HEK293T (cell line): ENCODE results near the gene RELB.
A peak's percentile ranks its signal among the peaks of the same experiment; 100 is the strongest.

ENCODE experiments used
- CTCF ChIA-PET: fragments of 350-600 bp; formaldehyde crosslinking; extraction: SDS; loops from one replicate; lab custom pipeline; 2021; ENCODE audit warnings: antibody characterized with exemption, inconsistent platforms; lab: Yijun Ruan, JAX
- POLR2A ChIA-PET: fragments of 350-600 bp; formaldehyde crosslinking; extraction: SDS; loops from one replicate; lab custom pipeline; 2020; ENCODE audit warnings: antibody characterized with exemption, inconsistent platforms; lab: Yijun Ruan, JAX
- DNase-seq: peaks from one replicate; pipeline ENCODE4 v3.0.0; 2012; ENCODE audit warnings: mixed read lengths; ENCODE audit errors: extremely low spot score
- ARNT ChIP-seq: fragments of 450-650 bp; IDR thresholded peaks from 2 replicates; pipeline ENCODE4 v1.6.1; 2017; ENCODE audit warnings: mild to moderate bottlenecking
- BHLHE40 ChIP-seq: fragments of 450-650 bp; IDR thresholded peaks from 2 replicates; pipeline ENCODE4 v1.6.1; 2016; ENCODE audit warnings: mild to moderate bottlenecking, moderate library complexity, borderline replicate concordance
- CTBP1 ChIP-seq: fragments of 450-650 bp; IDR thresholded peaks from 2 replicates; pipeline ENCODE4 v1.6.1; 2016; ENCODE audit warnings: borderline replicate concordance
- ELF4 ChIP-seq: fragments of 450-650 bp; IDR thresholded peaks from 2 replicates; pipeline ENCODE4 v1.6.1; 2017; ENCODE audit warnings: antibody characterized with exemption
- FOXA1 ChIP-seq: fragments of 450-650 bp; IDR thresholded peaks from 2 replicates; pipeline ENCODE4 v1.6.1; 2016; ENCODE audit warnings: mild to moderate bottlenecking
- FOXK2 ChIP-seq: fragments of 450-650 bp; IDR thresholded peaks from 2 replicates; pipeline ENCODE4 v1.6.1; 2016; ENCODE audit warnings: mild to moderate bottlenecking
- FOXM1 ChIP-seq: fragments of 450-650 bp; IDR thresholded peaks from 2 replicates; pipeline ENCODE4 v1.6.1; 2017; ENCODE audit warnings: mild to moderate bottlenecking, borderline replicate concordance
- HDGF ChIP-seq: fragments of 450-650 bp; IDR thresholded peaks from 2 replicates; pipeline ENCODE4 v1.6.1; 2017; ENCODE audit warnings: antibody characterized with exemption, borderline replicate concordance
- L3MBTL2 ChIP-seq: fragments of 450-650 bp; conservative IDR thresholded peaks from 2 replicates; pipeline ENCODE4 v1.6.1; 2016; ENCODE audit warnings: mild to moderate bottlenecking
- LEF1 ChIP-seq: fragments of 450-650 bp; IDR thresholded peaks from 2 replicates; pipeline ENCODE4 v1.6.1; 2017; ENCODE audit warnings: mild to moderate bottlenecking, borderline replicate concordance
- NFRKB ChIP-seq: fragments of 450-650 bp; IDR thresholded peaks from 2 replicates; pipeline ENCODE4 v1.6.1; 2016; ENCODE audit warnings: mild to moderate bottlenecking, moderate library complexity
- SP1 ChIP-seq: fragments of 450-650 bp; IDR thresholded peaks from 2 replicates; pipeline ENCODE4 v1.6.1; 2017
- SUZ12 ChIP-seq: fragments of 450-650 bp; IDR thresholded peaks from 2 replicates; pipeline ENCODE4 v1.6.1; 2016; ENCODE audit warnings: mild to moderate bottlenecking
- TARDBP ChIP-seq: fragments of 450-650 bp; IDR thresholded peaks from 2 replicates; pipeline ENCODE4 v1.6.1; 2016
- ZNF384 ChIP-seq: fragments of 450-650 bp; IDR thresholded peaks from 2 replicates; pipeline ENCODE4 v1.6.1; 2016
- TF ChIP-seq, protein P1 (sequence below): fragments of 450-650 bp; IDR thresholded peaks from 2 replicates; pipeline ENCODE4 v1.6.1; 2016

Gene RELB

DNA sequence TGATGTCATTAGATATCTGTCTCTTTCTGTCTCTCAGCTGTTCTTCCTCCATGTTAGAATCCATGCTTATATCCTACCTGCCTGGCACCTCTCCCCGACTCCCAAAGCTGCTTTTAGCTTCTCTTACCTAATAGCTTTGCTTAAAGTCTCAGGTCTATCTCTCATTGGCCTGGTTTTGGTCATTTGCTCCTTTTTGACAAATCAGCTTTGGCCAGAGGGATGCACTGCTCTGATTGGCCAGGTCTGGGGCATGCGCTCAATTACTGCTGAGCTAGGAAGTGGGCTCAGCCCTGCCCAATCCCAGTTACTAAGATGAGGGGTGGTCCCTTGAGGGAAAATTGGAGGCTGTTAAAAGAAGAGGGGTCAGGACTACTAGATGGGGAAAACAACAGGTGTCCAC lies 26.1 kb downstream of the RELB start:
- CTCF ChIA-PET: interaction anchor here (0.9 kb wide), 1 partner anchor 10 kb away, joined by 3 read pairs; no protein-coding TSS in a partner anchor
- TF ChIP-seq ZNF384 (no peak), FOXM1 (no peak), SP1 (no peak), BHLHE40 (no peak), NFRKB (no peak), L3MBTL2 (no peak)
- DNase-seq: no peak
- POLR2A ChIA-PET: interaction anchor here (1.1 to 4.0 kb wide), 2 partner anchors 11 to 15 kb away, joined by 3 to 34 read pairs; partner anchors contain the start of gene CLASRP

- CTCF ChIA-PET: no interaction called here
- TF ChIP-seq ZNF384: no peak
- TF ChIP-seq ELF4: no peak
- TF ChIP-seq FOXA1: no peak
- no peak for TF ChIP-seq HDGF
- DNase-seq: no peak
- POLR2A ChIA-PET: interaction anchor here (4.0 kb wide), 1 partner anchor 8 kb away, joined by 34 read pairs; the partner anchor contains the start of gene CLASRP
Observed at GRCh38 chr19:45030825-45031224, 29.6 kb downstream of the RELB start.

GRCh38 chr19:45032421-45032820 lies 31.2 kb downstream of the RELB start:
- POLR2A ChIA-PET: no interaction called here
- CTCF ChIA-PET: no interaction called here
- no peak for TF ChIP-seq TARDBP
- TF ChIP-seq SP1: no peak
- TF ChIP-seq CTBP1: no peak
- TF ChIP-seq FOXA1: no peak
- TF ChIP-seq L3MBTL2: no peak
- TF ChIP-seq LEF1: no peak
- no peak for DNase-seq

GRCh38 chr19:45035755-45036154 lies 34.5 kb downstream of the RELB start:
- no peak for DNase-seq
- TF ChIP-seq ARNT (no peak), ELF4 (no peak), NFRKB (no peak), CTBP1 (no peak), TARDBP (no peak), SP1 (no peak), ZNF384 (no peak), BHLHE40 (no peak), SUZ12 (no peak)
- CTCF ChIA-PET: no interaction called here
- POLR2A ChIA-PET: no interaction called here

DNA sequence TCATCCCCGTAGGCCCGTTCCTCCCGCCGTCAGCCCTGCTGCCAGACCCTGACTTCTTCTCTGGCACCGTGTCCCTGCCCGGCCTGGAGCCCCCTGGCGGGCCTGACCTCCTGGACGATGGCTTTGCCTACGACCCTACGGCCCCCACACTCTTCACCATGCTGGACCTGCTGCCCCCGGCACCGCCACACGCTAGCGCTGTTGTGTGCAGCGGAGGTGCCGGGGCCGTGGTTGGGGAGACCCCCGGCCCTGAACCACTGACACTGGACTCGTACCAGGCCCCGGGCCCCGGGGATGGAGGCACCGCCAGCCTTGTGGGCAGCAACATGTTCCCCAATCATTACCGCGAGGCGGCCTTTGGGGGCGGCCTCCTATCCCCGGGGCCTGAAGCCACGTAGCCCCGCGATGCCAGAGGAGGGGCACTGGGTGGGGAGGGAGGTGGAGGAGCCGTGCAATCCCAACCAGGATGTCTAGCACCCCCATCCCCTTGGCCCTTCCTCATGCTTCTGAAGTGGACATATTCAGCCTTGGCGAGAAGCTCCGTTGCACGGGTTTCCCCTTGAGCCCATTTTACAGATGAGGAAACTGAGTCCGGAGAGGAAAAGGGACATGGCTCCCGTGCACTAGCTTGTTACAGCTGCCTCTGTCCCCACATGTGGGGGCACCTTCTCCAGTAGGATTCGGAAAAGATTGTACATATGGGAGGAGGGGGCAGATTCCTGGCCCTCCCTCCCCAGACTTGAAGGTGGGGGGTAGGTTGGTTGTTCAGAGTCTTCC lies 36.3 kb downstream of the RELB start:
- ChIA-PET CTCF (interaction anchor here (0.6 kb wide), 1 partner anchor 312 kb away, joined by 3 read pairs; no protein-coding TSS in a partner anchor), POLR2A (interaction anchor here (0.8 to 2.8 kb wide), 6 partner anchors 9 to 135 kb away, joined by 3 to 34 read pairs (median 3); no protein-coding TSS in a partner anchor)
- no peak for TF ChIP-seq ARNT
- TF ChIP-seq SP1: no peak
- no peak for TF ChIP-seq BHLHE40
- no peak for TF ChIP-seq LEF1
- no peak for TF ChIP-seq HDGF
- no peak for TF ChIP-seq TARDBP
- no peak for TF ChIP-seq FOXA1
- TF ChIP-seq ZNF384: no peak
- no peak for TF ChIP-seq NFRKB
- no peak for TF ChIP-seq SUZ12
- no peak for TF ChIP-seq L3MBTL2
- TF ChIP-seq CTBP1: no peak
- no peak for TF ChIP-seq FOXM1
- TF ChIP-seq, protein P1, sequence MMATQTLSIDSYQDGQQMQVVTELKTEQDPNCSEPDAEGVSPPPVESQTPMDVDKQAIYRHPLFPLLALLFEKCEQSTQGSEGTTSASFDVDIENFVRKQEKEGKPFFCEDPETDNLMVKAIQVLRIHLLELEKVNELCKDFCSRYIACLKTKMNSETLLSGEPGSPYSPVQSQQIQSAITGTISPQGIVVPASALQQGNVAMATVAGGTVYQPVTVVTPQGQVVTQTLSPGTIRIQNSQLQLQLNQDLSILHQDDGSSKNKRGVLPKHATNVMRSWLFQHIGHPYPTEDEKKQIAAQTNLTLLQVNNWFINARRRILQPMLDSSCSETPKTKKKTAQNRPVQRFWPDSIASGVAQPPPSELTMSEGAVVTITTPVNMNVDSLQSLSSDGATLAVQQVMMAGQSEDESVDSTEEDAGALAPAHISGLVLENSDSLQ: no peak
- TF ChIP-seq ELF4: no peak
- TF ChIP-seq FOXK2: no peak
- no peak for DNase-seq

DNA sequence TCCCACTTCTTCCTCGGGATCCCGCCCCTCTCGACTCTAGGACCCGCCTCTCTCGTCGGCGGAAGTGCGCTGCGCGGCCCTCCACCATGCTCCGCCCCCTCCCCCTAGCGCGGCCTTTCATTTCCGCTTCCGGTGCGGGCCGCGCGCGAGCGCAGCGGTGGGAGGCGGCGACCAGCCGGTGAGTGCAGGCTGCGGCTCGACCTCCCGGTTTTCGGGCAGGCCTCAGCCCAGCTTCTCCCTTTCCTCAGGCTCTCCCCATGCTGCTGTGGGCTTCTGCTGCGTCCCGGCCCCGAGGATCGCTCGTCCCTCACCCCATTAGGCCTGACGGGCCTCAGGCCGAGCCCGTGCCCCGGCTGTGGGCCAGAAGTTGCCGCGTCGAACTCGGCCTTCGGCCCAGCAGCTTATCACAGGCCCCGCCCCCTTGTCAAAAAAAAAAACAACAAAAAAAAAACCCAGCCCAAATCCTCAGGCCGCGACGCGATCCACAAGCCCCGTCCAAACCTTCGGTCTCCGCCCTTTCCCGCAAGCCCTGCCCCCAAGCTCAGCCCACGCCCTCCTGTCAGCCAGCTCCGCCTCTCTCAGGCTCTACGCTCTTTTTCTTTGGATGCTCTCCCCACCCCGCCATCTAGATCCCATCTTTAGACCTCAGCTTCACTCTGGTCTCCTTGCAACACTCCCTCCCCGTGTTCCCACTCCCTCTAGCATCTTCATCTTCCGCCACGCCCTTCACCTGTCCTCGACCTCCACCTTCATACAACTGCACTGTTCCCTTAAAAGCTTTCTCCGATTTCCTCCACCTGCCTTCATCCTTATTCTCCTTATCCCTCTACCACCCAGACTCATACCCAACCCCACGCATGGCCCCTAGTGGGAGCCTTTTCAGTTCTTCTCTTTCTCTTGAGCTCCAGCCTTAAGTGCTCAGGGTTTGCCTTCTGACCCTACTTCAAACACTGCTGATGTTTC lies 37.9 kb downstream of the RELB start, which contains the start of gene CLASRP:
Gene CLASRP, plus strand, starts transcription at position 115 of the 963 bp plus-strand sequence. CDS start 1,168 bp downstream, outside the sequence.
- peak; percentile 94 for DNase-seq
- CTCF ChIA-PET: interaction anchor here (0.9 to 1.2 kb wide), 4 partner anchors 20 to 364 kb away, joined by 3 to 4 read pairs (median 4); no protein-coding TSS in a partner anchor

More for the DNA sequence above, 37.9 kb downstream of the RELB start, which contains the start of gene CLASRP:
- POLR2A ChIA-PET: interaction anchor here (0.7 to 2.8 kb wide), 23 partner anchors 8 to 199 kb away, joined by 3 to 34 read pairs (median 5); partner anchors contain the start of genes BLOC1S3, CLPTM1, GEMIN7 and PPP1R37
- no peak for TF ChIP-seq FOXK2
- peak; percentile 68; the same call in 1 of the 2 replicates for TF ChIP-seq ELF4
- peak; percentile 35; the same call in 1 of the 2 replicates for TF ChIP-seq ZNF384
- TF ChIP-seq CTBP1: no peak
- no peak for TF ChIP-seq FOXA1
- TF ChIP-seq HDGF: no peak
- TF ChIP-seq, protein P1: no peak
- no peak for TF ChIP-seq NFRKB
